Hindlimb muscle (tissue), 1 donor: ENCODE measurements around the gene HACD4. TPM values are rescaled to one million over a fixed set of nuclear protein-coding genes. Genes with fewer than 3 reads are reported as not detected.
A peak's percentile ranks its signal among the peaks of the same experiment; 100 is the strongest.

Experiments used
- DNase-seq: peaks from one replicate; pipeline ENCODE4 v3.0.0-alpha.2; 2013
- polyA plus RNA-seq: library from polyadenylated mRNA; unstranded; fragments of 120-200 nt; gene quantifications from one replicate; pipeline ENCODE4 v1.2.1, GENCODE V29; 2013; ENCODE audit not compliant: insufficient read length

Gene HACD4, protein sequence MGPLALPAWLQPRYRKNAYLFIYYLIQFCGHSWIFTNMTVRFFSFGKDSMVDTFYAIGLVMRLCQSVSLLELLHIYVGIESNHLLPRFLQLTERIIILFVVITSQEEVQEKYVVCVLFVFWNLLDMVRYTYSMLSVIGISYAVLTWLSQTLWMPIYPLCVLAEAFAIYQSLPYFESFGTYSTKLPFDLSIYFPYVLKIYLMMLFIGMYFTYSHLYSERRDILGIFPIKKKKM
- polyA plus RNA-seq = 1.4 TPM

DNA sequence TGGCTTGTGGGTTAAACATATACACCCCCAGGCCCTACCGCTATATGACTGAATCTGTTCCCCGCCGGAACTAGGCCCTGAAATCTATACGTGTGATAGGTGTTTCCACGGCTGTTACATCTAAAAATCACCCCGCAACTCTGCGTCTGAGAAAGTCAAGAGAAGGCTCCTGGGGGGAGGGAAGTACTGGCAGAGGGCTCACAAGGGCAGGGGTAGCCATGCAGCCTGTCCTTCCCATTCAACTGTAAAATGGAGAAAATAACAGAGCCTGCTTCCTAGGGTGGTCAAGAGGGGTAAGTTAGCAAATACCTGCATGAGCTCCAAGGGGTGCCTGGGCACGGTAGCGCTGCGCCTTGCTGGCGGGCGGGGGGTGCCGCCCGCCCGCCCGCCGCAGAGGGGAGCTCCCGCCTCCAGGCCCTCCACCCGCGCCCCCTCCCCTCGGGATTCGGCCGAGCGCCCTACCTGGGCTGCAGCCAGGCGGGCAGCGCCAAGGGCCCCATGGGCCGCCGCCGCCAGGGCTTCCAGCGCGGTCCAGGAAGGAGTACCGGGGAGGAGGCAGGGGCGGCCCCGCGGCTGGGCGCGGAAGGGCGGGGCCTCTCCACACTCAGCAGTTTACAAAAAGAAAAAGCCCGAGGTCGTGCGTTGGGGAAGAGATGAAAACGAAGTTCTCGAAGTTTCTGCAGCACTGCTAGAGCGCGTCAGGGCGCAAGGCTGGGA is at the start of gene HACD4:
Gene HACD4 (minus strand): TSS at position 550 of the 717 bp plus-strand sequence. CDS start 50 bp downstream, at position 500.
- peak; percentile 53 for DNase-seq

DNA sequence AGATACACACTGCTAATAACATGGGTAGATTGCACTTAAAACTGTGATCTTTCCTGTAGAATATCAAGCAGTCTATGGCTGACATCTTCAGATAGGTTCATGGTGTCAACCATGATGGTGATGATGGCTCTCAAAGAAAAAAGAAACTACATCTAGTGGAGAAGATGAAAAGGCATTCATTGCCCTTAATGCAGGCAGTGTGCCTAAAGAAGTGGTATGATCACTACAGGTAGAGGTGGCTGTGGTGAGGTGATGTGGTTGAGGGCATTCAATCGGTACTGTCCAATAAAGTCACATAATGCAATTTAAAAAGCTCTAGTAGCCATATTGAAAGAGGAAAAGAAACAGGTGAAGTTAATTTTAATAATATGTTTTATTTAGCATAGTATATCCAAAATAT is 49.4 kb upstream of the HACD4 start:
- DNase-seq = no peak

DNA sequence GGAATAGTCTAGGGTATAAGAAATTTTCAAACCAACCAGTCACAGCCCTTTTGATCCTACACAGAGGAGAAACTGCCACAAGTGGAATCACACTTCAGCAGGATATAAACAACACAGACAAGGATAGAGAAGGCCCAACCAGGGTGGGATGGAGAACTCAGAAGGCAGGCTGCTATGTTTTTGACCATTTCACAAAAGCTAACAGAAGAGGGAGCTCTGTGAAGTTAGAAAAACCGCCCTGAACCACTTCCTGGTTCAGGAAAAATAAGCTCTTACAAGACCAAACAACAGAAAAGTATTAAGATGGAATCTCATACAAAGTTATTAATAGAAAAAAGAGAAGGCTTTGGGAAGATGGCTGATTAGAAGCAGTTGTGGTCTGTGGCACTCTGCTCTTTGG is 47.3 kb upstream of the HACD4 start:
- DNase-seq = no peak

DNA sequence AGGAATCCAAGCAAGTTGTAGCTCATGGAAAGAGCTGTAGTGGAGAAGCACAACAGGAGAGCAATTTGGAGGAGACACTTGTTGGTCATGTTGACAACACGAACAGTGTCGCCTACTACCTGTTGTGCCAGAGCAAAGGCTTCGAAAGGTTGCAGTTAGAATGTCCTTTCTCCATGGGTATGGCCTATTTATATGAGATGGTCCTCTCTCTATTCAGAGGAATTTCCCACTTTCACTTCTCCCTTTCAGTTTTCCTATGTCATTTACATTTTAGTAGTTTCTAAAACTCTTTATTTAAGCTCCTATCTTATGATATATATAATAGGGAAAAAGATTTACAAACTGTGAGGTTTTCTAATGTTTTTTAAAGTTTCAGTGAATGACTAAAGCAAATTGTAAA is 46.3 kb upstream of the HACD4 start, which contains the start of gene IFNB1:
Gene IFNB1 (minus strand): TSS at position 162 of the 400 bp plus-strand sequence. CDS start 73 bp downstream, at position 89.
- no peak for DNase-seq

DNA sequence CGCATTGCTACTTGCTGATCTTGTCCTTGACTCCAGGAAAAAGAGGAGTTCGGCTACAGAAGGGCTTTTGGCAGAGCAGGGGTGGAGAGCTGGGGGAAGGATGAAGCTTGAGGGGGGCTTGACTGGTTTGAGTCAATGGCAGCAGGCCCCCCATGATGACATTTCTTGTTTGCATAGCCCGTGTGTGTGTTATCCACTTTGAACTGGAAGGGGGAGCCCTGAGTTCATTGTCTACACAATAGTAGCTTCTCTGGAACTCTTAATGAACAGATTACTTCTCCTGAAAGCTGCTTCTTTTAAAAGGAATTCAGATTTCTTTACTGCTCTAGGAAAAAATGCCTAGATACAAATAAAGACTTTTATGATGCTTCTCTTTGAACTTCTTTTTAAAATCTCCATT is 44.0 kb upstream of the HACD4 start:
- no peak for DNase-seq

DNA sequence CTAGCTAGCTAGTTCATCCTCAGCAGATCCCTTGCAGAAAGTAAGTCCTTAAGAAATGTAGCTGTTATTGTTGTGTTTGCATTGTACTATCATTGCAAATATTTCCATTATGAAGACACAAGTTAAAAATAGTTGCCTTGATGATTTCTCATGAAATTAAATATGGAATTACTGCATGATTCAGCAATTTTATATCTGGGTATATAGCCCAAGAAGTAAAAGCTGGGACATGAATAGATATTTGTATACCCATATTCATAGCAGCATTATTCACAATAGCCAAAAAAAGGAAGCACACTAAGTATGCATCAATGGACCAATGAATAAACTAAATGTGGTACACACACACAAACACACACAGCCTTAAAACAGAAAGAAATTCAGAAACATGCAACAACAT is 39.5 kb upstream of the HACD4 start:
- DNase-seq = no peak

DNA sequence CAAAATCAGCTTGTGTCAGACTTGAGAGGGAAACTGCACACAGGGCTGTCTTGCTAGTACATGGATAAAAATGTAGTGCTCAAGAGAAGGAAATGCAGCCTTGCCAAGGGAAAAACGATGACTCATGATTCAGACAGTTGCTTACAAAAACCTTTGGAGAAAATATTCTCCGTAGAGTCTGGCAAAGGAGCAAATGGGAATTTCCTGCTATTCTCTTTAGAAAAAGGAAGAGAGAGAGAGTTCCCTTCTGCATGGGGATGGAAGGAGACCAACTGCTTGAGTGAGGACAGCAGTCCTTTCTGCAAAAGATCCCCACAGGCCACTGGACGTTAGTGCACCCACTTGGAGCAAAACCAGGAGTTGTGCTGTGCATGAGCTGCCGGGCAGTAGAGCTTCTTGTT is 38.7 kb upstream of the HACD4 start:
- peak; percentile 87 for DNase-seq

DNA sequence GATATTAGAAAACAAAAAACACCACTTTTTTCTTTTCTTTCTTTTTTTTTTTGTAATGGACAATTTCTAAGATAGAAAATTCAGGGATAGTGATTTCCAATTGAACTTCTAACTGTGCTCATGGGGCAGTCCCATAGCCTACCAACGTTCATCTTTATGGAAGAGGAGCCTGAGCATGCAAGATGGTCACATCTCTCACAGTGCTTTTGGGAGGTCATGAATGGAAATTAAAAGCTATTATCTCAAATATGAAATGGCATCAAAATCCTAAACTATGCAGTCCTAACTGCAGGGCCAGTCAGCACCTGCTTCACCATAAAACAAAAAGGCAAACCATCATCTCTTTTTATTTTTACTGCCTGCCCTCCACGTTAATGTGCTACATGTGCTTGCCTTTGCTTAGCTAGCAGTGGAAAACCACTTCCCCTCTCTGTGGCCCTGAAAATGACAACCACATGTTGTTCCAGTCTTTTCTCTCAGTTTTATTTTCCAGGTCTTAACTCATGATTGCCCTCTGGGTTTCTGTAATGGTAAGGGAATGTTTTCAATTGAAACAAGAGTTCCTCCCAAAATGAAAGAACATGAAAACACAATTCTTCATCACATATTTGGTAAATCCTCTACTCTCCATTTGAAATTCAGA is 29.6 kb upstream of the HACD4 start:
- DNase-seq = peak; percentile 29

DNA sequence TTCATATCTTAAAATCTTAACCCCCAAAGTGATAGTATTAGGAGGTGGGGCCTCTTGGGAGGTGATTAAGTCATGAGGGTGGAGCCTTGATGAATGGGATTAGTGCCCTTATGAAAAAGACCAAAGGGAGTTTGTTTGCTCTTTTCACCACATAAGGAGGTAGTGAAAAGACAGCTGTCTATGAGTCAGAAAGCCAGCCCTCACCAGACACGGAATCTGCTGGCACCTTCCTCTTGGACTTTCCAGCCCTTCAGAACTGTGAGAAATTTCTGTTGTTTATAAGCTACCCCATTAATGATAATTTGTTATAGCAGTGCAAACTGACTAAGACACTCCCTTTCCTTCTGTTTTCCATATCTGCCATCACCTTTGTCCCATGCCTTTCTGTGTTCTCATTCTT is 25.5 kb upstream of the HACD4 start:
- no peak for DNase-seq

DNA sequence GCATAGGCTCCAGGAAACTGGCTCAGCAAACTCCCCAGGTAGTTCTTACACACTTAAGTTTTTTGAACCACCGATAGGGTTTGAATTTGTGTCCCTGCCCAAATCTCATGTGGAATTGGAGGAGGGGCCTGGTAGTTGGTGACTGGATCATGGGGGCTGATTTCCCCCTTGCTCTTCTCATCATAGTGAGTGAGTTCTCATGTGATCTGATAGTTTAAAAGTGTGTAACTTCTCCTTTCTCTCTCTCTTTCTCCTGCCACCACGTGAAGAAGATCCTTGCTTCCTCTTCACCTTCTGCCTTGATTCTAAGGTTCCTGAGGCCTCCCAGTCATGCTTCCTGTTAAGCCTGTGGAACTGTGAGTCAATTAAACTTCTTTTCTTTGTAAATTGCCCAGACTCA is 22.4 kb upstream of the HACD4 start:
- no peak for DNase-seq

DNA sequence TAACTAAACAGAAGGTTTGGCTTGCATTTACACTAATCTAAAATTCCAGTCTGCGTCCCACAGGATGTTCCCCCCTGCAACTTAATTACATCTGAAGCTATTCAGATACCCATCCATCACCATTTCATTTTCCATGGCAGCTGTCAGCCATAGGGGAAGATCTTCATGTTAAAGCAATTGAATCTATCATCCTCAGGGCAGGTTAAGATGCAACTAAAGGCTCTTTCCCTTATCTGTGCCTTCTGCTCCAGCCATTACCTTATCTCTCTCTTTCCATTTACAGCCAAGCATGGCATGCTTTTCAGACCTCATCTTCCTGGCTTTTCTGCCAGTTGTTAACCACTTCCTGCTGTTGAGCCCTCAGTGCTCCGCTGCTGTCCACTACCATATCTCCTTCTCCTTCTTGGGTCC is 15.8 kb upstream of the HACD4 start:
- no peak for DNase-seq

DNA sequence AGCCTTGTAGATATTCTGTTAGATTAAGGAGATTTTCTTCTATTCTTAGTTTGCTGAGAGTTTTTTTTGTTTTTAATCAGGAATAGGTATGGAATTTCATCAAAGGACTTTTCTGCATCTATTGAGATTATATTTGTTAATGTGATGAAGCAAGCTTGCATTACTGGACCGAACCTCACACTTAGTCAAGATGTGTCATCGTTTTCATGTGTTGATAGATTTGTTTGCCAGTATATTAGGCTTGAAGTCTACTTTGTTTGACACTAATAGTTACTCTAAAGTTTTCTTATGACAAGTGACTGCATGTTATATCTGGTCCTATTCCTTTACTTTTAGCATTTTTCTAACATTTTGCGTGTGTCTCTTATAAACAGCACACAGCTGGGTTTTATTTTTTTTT is 12.4 kb upstream of the HACD4 start:
- DNase-seq = no peak

DNA sequence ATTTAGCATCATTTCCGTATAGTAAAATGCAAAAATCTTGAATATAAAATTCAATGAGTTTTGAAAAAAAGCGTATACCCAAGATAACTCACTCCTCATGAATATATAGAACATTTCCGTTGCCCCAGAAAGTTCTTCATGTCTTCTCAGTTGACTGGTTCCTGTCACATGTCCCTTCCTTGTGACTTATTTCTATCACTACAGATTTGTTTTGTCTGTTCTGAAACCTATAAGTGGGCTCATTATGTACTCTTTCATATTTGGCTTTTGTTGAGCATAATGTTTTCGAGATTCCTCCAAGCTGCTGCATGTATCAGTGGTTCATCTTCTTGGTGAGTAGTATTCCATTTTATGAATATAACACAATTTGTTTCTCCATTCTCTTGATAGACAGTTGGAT is 11.0 kb upstream of the HACD4 start:
- DNase-seq = no peak

DNA sequence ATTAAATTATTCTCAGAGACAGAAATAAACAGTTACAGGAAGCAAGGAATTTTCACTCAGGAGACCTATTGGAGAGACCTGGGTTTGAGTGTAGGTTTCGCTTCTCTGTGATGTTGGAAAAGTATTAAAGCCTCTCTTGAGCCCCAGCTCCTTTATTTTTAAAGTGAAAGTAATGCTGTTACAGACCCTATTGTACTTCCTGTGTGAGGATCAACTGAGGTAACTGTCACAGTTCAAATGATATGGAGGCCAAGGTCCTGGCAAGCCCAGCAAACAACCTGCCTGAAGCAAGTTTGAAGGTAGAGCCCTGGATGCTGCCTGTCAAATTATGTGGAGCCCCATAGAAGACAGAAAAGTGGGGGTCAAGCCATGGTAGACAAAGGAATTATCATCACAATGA is 7.9 kb upstream of the HACD4 start:
- no peak for DNase-seq

DNA sequence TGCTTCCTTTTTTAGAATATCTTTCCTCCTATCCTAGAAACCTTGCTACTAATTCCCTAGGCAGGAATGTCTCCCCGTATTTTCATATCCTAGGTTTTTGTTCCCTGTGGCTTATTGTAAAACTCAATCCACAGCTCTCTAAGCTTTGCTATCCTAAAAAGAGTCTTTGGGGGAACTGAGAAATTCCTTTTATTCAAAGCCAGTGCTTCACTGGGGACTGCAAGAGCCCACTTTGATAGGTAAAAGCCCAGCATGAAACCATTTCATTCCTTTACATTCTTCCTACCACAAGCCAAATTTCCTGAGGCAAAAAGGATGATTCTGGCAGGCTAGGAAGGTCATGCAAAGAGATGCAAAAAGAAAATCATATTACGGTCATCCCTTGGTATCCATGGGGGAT is 5.8 kb upstream of the HACD4 start:
- no peak for DNase-seq

DNA sequence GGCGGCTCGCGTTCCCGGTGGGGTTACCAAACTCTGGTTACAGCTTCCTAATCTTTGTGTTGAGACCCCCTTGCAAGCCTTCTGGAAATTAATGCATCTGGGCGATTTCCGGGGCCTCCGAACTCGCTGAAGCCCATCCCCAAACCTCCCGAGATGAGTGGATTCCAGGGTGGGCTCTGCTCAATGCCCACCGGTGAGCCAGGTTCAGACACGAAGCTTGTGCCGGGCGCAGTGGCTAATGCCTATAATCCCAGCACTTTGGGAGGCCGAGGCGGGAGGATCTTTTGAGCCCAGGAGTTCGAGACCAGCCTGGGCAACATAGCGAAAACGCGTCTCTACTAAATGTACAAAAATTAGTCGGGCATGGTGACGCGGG is 356 bp upstream of the HACD4 start:
- DNase-seq = no peak

DNA sequence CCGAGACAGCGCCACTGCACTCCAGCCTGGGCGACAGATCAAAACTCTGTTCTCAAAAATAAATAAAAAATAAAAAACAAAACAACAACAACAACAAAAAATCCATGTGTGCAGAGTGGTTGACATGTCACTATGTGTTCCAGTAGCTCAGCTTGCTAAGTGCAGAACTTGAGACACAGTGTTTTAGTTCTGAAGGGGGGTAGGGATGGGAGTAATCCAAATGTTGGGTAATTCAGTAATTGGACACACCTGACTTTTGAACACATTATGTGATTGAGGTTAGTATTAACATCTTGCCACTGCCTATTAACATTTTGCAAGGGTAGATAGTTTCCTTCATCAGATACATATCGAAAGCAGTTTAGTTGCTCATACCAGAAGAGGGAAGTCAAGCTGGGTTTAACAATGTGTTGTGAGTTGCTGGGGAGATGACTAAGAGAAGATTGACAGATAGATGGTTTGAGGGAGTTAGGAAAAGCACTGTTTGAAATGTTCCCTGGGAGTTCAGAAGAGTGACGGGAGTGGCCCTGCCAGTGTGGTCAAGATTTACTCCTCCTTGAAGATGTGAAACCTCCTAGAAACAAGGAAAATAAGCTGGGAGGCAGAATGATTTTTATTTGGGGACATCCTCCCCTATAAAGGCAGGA is 928 bp downstream of the HACD4 start:
- DNase-seq = no peak

DNA sequence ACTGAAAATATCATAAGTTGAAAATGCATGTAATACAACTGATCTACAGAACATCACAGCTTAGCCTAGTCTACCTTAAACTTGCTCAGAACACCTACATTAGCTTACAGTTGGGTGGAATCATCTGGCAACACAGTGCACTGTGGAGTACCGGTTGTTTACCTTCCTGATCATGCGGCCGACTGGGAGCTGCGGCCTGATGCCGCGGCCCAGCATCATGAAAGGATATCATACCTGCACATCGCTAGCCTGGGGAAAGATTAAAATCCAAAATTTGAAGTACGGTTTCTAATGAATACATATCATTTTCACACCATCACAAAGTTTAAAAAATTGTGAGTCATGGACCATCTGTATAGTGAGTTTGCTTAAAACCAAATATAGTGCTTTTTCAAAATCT is 1.8 kb downstream of the HACD4 start:
- no peak for DNase-seq

DNA sequence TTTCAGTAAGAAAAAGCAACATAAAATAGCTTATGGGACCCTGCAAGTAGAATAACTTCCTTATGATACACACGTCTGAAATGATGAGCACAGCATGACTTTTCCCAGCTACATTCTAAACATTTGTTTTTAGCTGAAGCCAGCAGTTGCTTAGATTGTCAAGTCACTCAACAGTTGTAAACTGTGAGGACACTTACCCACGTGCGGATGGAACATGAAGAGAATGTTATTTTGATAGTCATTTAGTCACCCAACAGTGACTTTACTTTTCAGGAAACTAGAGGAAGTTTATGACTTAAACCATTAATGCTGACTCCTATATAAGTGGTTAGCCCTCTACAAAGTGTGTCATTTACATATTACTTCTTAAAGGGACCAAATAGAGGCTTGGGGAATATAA is 3.0 kb downstream of the HACD4 start:
- no peak for DNase-seq

DNA sequence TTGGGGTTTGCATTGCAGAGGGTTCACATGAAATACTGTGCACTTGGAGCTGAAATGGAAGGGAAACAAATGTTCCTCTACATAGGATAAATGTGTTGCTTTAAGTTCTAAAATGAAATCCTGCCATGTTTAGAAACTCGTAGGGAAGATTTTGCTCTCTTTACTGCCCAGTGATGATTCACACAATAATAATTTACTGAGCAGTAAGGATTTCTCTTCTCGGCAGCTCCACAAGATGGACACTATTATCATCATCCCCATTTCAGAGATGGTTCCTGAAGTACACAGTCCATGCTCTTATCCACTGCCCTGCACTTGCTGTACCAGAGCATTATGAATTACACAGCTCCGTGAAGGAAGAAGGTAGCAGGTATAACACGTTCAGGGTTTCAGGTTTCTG is 4.1 kb downstream of the HACD4 start:
- no peak for DNase-seq

DNA sequence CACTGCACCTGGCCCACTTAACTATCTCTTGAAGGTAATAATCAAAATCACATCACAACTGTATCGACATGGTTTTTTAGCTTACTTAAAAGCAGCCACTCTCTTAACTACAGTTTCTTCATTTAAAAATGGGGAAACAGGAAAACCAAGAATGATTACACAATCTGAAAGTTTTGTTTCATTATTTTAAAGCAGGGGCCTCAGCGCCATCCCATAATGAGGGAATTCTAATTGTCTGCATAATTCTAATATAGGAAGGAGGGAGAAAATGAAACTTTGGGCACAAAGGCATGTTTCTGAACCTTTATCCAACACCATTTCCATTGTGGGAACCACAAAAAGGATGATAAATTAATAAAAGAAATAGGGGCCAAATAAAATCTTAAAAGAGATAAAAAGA is 7.6 kb downstream of the HACD4 start:
- DNase-seq = no peak

DNA sequence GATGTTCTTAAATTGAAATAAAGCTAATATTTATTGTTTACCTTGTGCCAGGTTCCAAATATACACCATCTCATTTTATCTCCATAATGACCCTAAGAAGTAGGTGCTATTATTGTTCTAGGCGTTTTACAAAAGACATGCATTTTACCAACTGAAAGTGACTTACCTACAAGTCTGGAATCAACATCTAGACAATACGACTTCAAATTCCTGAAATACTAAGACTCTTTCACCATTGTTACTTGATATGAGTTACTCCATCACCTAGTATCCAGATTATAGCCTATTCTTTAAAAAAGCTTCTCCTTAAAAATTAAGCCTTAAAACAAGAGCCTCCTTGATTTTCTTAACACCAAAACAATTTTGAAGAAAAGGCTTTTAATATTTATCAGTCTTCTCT is 13.3 kb downstream of the HACD4 start:
- DNase-seq = no peak

DNA sequence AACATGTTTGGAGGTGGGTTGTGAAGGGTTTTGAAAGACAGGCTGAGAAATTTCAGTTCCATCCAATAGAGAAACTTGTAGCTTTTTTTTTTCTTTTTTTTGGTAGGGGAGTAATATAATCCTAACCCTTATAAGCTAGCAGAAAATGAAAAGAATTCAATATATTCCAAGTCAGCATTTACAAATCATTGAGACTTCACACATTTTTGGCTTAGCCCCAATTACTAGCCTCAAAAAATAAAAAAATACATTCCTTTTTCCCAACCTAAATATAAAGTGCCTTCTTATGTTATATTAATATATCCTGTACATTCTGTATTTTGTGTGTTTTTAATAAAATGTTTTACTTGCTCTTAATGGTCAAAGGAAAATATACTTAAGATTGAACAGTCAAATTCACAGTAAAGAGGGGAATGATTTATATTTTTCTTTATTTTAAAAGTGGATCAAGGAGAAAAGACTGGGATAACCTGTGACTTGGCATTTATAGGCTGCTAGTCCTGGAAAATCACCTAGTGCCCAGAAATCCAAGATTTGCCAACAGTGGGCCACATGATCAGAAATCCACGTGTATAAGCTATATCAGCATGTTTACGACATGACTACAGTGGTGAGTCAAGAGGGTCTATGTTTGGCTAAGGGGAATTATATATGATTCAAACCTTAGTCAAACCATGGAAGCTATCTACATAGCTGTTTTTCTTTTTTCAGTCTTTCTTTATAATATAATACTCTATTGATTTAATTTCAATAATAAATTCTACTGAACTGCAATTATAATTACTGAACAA is 14.5 kb downstream of the HACD4 start:
- no peak for DNase-seq
